Activated CD4-positive, CD25-positive, alpha-beta regulatory T cell treated with anti-CD3 and anti-CD28 coated beads, Interleukin-2, amount 50 U/mL, for 24 hours (primary cell): ENCODE data around the gene RMI2.

Source experiments
- ATAC-seq, 2 donors: fragments of 150-1000 bp; cut with Tn5 transposase; one replicate each; pipeline ENCODE4 v1.10.0; 2021; ENCODE audit warnings: mild to moderate bottlenecking in 1 of 2, moderate library complexity in 1 of 2

RMI2 gene

GRCh38 chr16:11386054-11386680, 40.9 kb downstream of the RMI2 start:
- ATAC-seq = peak in 1 of 2 donors; percentile 38

GRCh38 chr16:11386791-11387546, 41.7 kb downstream of the RMI2 start:
- ATAC-seq = no peak

GRCh38 chr16:11389083-11389482, 43.8 kb downstream of the RMI2 start:
- ATAC-seq = no peak

GRCh38 chr16:11389631-11390565, 44.6 kb downstream of the RMI2 start:
- no peak for ATAC-seq

GRCh38 chr16:11390573-11391495, 45.6 kb downstream of the RMI2 start:
- ATAC-seq = no peak

GRCh38 chr16:11391576-11391975, 46.3 kb downstream of the RMI2 start:
- no peak for ATAC-seq

- ATAC-seq = no peak
Measured at GRCh38 chr16:11392041-11392581, 46.9 kb downstream of the RMI2 start.

GRCh38 chr16:11393366-11393765, 48.1 kb downstream of the RMI2 start:
- no peak for ATAC-seq

GRCh38 chr16:11393861-11394592, 48.8 kb downstream of the RMI2 start:
- no peak for ATAC-seq

- no peak for ATAC-seq
Measured at GRCh38 chr16:11394593-11394960, 49.3 kb downstream of the RMI2 start.

GRCh38 chr16:11395008-11395948, 50.0 kb downstream of the RMI2 start:
- no peak for ATAC-seq

- ATAC-seq = no peak
Measured at GRCh38 chr16:11395949-11396240, 50.6 kb downstream of the RMI2 start.

GRCh38 chr16:11396241-11397048, 51.2 kb downstream of the RMI2 start:
- ATAC-seq = peak; percentile 53 to 71

- ATAC-seq = no peak
Measured at GRCh38 chr16:11398136-11398535, 52.9 kb downstream of the RMI2 start.

- ATAC-seq = no peak
Measured at GRCh38 chr16:11398851-11399250, 53.6 kb downstream of the RMI2 start.

- no peak for ATAC-seq
Measured at GRCh38 chr16:11399261-11399831, 54.1 kb downstream of the RMI2 start.

GRCh38 chr16:11400076-11400475, 54.8 kb downstream of the RMI2 start:
- ATAC-seq = no peak
